Vagina (tissue), 2 donors: ENCODE results near the gene NYAP2.

Source experiments
- POLR2A ChIP-seq, 2 donors: fragments of 450-650 bp; IDR thresholded peaks; one replicate each; pipeline ENCODE4 v1.6.1; 2017; ENCODE audit warnings: antibody characterized with exemption in 2 of 2, mild to moderate bottlenecking in 2 of 2, moderate library complexity in 2 of 2
- TF ChIP-seq, protein P1 (sequence below), 3 experiments: fragments of 450-650 bp in 2 of 3; fragments of 200-600 bp in 1 of 3; sonication (generic) in 1 of 3; IDR thresholded peaks; one replicate each; pipeline ENCODE4 v1.5.1; 2017 to 2019; ENCODE audit warnings: antibody characterized with exemption in 3 of 3, mild to moderate bottlenecking in 2 of 3, moderate library complexity in 2 of 3

DNA sequence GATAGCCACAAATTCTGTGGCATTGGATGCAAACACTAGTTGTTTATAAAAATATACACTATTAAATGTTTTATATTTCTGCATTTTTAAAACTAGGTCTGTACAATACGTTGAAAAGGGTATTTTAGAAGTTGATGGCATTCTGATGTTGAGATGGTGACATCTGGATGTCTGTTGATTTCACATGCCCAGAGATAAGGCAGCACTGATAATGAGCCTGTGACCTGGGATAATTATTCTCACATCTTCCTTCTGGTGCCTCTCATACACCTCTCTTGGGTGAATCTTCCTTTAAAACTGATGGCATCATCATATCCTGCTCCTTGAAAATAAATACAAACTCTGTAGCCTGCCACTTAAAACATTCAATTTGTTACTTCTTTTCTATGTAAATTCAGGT is 208.6 kb downstream of the NYAP2 start:
- TF ChIP-seq, protein P1, sequence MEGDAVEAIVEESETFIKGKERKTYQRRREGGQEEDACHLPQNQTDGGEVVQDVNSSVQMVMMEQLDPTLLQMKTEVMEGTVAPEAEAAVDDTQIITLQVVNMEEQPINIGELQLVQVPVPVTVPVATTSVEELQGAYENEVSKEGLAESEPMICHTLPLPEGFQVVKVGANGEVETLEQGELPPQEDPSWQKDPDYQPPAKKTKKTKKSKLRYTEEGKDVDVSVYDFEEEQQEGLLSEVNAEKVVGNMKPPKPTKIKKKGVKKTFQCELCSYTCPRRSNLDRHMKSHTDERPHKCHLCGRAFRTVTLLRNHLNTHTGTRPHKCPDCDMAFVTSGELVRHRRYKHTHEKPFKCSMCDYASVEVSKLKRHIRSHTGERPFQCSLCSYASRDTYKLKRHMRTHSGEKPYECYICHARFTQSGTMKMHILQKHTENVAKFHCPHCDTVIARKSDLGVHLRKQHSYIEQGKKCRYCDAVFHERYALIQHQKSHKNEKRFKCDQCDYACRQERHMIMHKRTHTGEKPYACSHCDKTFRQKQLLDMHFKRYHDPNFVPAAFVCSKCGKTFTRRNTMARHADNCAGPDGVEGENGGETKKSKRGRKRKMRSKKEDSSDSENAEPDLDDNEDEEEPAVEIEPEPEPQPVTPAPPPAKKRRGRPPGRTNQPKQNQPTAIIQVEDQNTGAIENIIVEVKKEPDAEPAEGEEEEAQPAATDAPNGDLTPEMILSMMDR (IDR thresholded peaks at IDR 0.05): no peak
- TF ChIP-seq POLR2A (IDR thresholded peaks at IDR 0.05): no peak
